ENCODE data around the gene FRMD5. TPM values are rescaled to one million over a fixed set of nuclear protein-coding genes. Genes with fewer than 3 reads are reported as not detected.
"Not testable (repeated sequence)": the region's sequence is repeated elsewhere in the genome, so short reads cannot be mapped to it uniquely, and the experiment has no call there.

Gene FRMD5
- total RNA-seq, 1 experiment from 2014 or later, result 6.5 TPM

DNA sequence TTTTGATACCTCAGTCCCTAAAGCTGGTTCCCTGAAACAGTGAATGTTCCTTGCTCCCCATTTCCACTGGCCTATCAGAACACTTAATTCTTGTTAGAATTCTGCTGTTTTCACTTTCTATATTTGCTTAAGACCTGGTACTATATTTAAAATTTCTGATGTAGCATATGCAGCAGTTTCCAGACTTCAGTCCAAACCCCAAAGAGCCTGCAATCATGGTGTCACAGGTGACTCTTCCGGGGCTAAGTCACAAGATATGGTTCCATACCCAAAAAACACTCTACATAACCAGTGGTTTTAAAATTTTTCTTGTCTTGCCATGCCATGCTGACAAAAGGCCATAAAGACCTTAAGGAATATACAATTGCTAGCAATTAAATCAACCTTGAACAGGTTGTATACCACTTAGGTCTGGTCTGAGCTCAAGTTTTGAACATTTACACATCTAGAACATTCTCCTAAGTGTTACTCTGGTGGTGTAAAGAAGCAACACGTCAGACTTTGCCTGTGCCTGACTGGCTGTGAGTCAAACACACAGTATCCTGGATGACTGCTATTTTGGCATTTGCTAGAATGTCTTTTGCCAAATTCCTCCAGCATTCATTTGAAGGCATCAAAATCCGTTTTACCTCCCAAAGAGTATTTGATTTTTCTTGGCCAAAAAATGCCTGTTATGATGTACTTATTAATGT is 160.0 kb downstream of the FRMD5 start:
- ChIA-PET CTCF (no interaction called here), POLR2A (ENCODE audit: unreplicated experiment) (no interaction called here)
- H3K9me2 ChIP-seq (ENCODE audit: insufficient read depth), result no peaks in the 10 kb centered on the region
- H3K4me1 ChIP-seq (replicated peaks; ENCODE audit: insufficient read depth), result no peaks in the 10 kb centered on the region
- H4K20me1 ChIP-seq (ENCODE audit: insufficient read depth), result no peaks in the 10 kb centered on the region
- H3F3A ChIP-seq (ENCODE audit: insufficient read depth, low read depth), result no peaks in the 10 kb centered on the region
- no peak overlapping the region for H3K4me3 ChIP-seq
- no peak for DNase-seq
- no peaks in the 10 kb centered on the region for H3K79me2 ChIP-seq (ENCODE audit: low read depth)
- H3K27me3 ChIP-seq (ENCODE audit: insufficient read depth, low read depth), result no peaks in the 10 kb centered on the region
- intact Hi-C loops (cut with micrococcal nuclease; ENCODE audit: unreplicated experiment), result no loop called here
- BruUV-seq (replicated peaks), result no TSS peak
- no peak overlapping the region for H2AFZ ChIP-seq
- no peak for TF ChIP-seq EZH2 (IDR thresholded peaks at IDR 0.05; ENCODE audit: low read depth)
- TF ChIP-seq, protein P1, sequence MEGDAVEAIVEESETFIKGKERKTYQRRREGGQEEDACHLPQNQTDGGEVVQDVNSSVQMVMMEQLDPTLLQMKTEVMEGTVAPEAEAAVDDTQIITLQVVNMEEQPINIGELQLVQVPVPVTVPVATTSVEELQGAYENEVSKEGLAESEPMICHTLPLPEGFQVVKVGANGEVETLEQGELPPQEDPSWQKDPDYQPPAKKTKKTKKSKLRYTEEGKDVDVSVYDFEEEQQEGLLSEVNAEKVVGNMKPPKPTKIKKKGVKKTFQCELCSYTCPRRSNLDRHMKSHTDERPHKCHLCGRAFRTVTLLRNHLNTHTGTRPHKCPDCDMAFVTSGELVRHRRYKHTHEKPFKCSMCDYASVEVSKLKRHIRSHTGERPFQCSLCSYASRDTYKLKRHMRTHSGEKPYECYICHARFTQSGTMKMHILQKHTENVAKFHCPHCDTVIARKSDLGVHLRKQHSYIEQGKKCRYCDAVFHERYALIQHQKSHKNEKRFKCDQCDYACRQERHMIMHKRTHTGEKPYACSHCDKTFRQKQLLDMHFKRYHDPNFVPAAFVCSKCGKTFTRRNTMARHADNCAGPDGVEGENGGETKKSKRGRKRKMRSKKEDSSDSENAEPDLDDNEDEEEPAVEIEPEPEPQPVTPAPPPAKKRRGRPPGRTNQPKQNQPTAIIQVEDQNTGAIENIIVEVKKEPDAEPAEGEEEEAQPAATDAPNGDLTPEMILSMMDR (conservative IDR thresholded peaks at IDR 0.05), result no peak
- no peak overlapping the region for H3K27ac ChIP-seq
- H3K36me3 ChIP-seq (ENCODE audit: low read depth), result no peaks in the 10 kb centered on the region
- H3K9me3 ChIP-seq (ENCODE audit: insufficient read depth, low read depth), result no peaks in the 10 kb centered on the region
- H3K4me2 ChIP-seq, result no peak overlapping the region

DNA sequence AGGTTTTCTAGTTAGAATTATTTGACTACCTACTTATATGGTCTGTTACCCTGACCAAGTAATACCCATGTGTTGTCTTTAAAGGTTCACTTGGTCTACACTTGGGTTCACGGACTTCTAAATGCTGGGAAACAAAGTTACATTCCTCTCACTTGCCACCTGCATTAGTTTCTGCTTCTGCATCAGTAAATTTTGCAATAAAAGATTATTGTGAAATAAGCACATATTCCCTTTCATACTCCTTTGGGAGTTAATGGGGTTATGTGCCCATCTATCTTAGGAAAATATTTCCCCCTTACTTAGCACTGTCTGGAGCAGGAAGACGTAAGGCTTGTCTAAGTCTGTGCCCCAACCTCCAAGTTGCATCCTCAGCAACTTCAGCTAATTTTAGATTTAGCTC is 160.7 kb downstream of the FRMD5 start:
- no peak overlapping the region for H3K27ac ChIP-seq
- H4K20me1 ChIP-seq (ENCODE audit: insufficient read depth), result no peaks in the 10 kb centered on the region
- no peak overlapping the region for H3K4me3 ChIP-seq
- intact Hi-C loops (cut with micrococcal nuclease; ENCODE audit: unreplicated experiment), result no loop called here
- POLR2A ChIA-PET (ENCODE audit: unreplicated experiment), result no interaction called here
- no peaks in the 10 kb centered on the region for H3K9me3 ChIP-seq (ENCODE audit: insufficient read depth, low read depth)
- no peak overlapping the region for H2AFZ ChIP-seq
- no peaks in the 10 kb centered on the region for H3K9me2 ChIP-seq (ENCODE audit: insufficient read depth)
- no peaks in the 10 kb centered on the region for H3K27me3 ChIP-seq (ENCODE audit: insufficient read depth, low read depth)
- no TSS peak for BruUV-seq (replicated peaks)
- CTCF ChIA-PET, result no interaction called here
- TF ChIP-seq, protein P1 (conservative IDR thresholded peaks at IDR 0.05), result no peak
- no peak for TF ChIP-seq EZH2 (IDR thresholded peaks at IDR 0.05; ENCODE audit: low read depth)
- no peaks in the 10 kb centered on the region for H3F3A ChIP-seq (ENCODE audit: insufficient read depth, low read depth)
- no peak overlapping the region for H3K4me2 ChIP-seq
- no peak for DNase-seq
- H3K36me3 ChIP-seq (ENCODE audit: low read depth), result no peaks in the 10 kb centered on the region
- peaks cover 5% of the 10 kb centered on the region; the same call in 1 of the 2 replicates for H3K4me1 ChIP-seq (replicated peaks; ENCODE audit: insufficient read depth)
- no peaks in the 10 kb centered on the region for H3K79me2 ChIP-seq (ENCODE audit: low read depth)

GRCh38 chr15:44033894-44034293 is 161.2 kb downstream of the FRMD5 start:
- TF ChIP-seq, protein P1 (conservative IDR thresholded peaks at IDR 0.05), result no peak
- no peak for TF ChIP-seq EZH2 (IDR thresholded peaks at IDR 0.05; ENCODE audit: low read depth)
- H3K79me2 ChIP-seq (ENCODE audit: low read depth), result no peaks in the 10 kb centered on the region
- no peak overlapping the region for H2AFZ ChIP-seq

DNA sequence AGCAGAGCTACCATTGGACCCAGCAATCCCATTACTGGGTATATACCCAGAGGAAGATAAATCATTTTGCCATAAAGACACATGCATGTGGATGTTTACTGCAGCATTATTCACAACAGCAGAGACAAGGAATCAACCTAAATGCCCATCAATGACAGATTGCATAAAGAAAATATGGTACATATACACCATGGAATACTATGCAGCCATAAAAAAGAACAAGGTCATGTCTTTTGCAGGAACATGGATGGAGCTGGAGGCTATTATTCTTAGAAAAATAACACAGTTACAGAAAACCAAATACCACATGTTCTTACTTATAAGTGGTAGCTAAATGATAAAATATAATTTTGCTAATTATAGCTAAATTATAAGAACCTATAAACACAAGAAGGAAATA is 162.3 kb downstream of the FRMD5 start:
- not testable (repeated sequence) for H3K4me1 ChIP-seq (replicated peaks; ENCODE audit: insufficient read depth); H3K4me3 ChIP-seq
- CTCF ChIA-PET, result interaction anchor here (0.6 kb wide), 1 partner anchor 65 kb away, joined by 4 read pairs; no protein-coding TSS in a partner anchor

More at GRCh38 chr15:44033894-44034293, 161.2 kb downstream of the FRMD5 start:
- intact Hi-C loops (cut with micrococcal nuclease; ENCODE audit: unreplicated experiment), result no loop called here
- no peaks in the 10 kb centered on the region for H3K9me3 ChIP-seq (ENCODE audit: insufficient read depth, low read depth)
- H3K9me2 ChIP-seq (ENCODE audit: insufficient read depth), result no peaks in the 10 kb centered on the region
- POLR2A ChIA-PET (ENCODE audit: unreplicated experiment), result no interaction called here
- no peaks in the 10 kb centered on the region for H3K27me3 ChIP-seq (ENCODE audit: insufficient read depth, low read depth)
- H3K4me3 ChIP-seq, result no peak overlapping the region
- DNase-seq, result peak in 1 of 2 experiments; percentile 22
- H3K36me3 ChIP-seq (ENCODE audit: low read depth), result no peaks in the 10 kb centered on the region
- no peaks in the 10 kb centered on the region for H3F3A ChIP-seq (ENCODE audit: insufficient read depth, low read depth)
- CTCF ChIA-PET, result no interaction called here
- H3K4me1 ChIP-seq (replicated peaks; ENCODE audit: insufficient read depth), result peaks cover 5% of the 10 kb centered on the region; the same call in 1 of the 2 replicates
- no peak overlapping the region for H3K27ac ChIP-seq
- no TSS peak for BruUV-seq (replicated peaks)
- H4K20me1 ChIP-seq (ENCODE audit: insufficient read depth), result no peaks in the 10 kb centered on the region
- H3K4me2 ChIP-seq, result no peak overlapping the region

More for the DNA sequence above, 162.3 kb downstream of the FRMD5 start:
- H3K9me3 ChIP-seq (ENCODE audit: insufficient read depth, low read depth); DNase-seq; H3K9me2 ChIP-seq (ENCODE audit: insufficient read depth); H3K27ac ChIP-seq; H2AFZ ChIP-seq; intact Hi-C loops (cut with micrococcal nuclease; ENCODE audit: unreplicated experiment); H3K36me3 ChIP-seq (ENCODE audit: low read depth); H3K79me2 ChIP-seq (ENCODE audit: low read depth); H4K20me1 ChIP-seq (ENCODE audit: insufficient read depth); H3K4me2 ChIP-seq; H3F3A ChIP-seq (ENCODE audit: insufficient read depth, low read depth); BruUV-seq (replicated peaks); H3K27me3 ChIP-seq (ENCODE audit: insufficient read depth, low read depth): not testable (repeated sequence)
- POLR2A ChIA-PET (ENCODE audit: unreplicated experiment), result interaction anchor here (0.5 kb wide), 1 partner anchor 117 kb away, joined by 4 read pairs; no protein-coding TSS in a partner anchor
